Measurements from ENCODE around the gene APOD.
A peak's percentile ranks its signal among the peaks of the same experiment; 100 is the strongest.

The APOD gene

GRCh38 chr3:195524171-195524896 is 59.4 kb downstream of the APOD start:
- DNase-seq (ENCODE audit: low spot score): no peak

- peak; percentile 57 for DNase-seq (ENCODE audit: low spot score)
These were observed 61.3 kb downstream of the APOD start for GRCh38 chr3:195522254-195523023.
